GM12801 (cell line): ENCODE results near the gene FDX2.

Source experiments
- TF ChIP-seq, protein P1 (sequence below): IDR thresholded peaks from one replicate; pipeline ENCODE4 v1.5.1; 2011; ENCODE audit warnings: control low read depth; ENCODE audit not compliant: insufficient read length; ENCODE audit errors: extremely low read depth

FDX2 gene

GRCh38 chr19:10353793-10354391 lies 38.1 kb upstream of the FDX2 start:
- TF ChIP-seq, protein P1, sequence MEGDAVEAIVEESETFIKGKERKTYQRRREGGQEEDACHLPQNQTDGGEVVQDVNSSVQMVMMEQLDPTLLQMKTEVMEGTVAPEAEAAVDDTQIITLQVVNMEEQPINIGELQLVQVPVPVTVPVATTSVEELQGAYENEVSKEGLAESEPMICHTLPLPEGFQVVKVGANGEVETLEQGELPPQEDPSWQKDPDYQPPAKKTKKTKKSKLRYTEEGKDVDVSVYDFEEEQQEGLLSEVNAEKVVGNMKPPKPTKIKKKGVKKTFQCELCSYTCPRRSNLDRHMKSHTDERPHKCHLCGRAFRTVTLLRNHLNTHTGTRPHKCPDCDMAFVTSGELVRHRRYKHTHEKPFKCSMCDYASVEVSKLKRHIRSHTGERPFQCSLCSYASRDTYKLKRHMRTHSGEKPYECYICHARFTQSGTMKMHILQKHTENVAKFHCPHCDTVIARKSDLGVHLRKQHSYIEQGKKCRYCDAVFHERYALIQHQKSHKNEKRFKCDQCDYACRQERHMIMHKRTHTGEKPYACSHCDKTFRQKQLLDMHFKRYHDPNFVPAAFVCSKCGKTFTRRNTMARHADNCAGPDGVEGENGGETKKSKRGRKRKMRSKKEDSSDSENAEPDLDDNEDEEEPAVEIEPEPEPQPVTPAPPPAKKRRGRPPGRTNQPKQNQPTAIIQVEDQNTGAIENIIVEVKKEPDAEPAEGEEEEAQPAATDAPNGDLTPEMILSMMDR: no peak

DNA sequence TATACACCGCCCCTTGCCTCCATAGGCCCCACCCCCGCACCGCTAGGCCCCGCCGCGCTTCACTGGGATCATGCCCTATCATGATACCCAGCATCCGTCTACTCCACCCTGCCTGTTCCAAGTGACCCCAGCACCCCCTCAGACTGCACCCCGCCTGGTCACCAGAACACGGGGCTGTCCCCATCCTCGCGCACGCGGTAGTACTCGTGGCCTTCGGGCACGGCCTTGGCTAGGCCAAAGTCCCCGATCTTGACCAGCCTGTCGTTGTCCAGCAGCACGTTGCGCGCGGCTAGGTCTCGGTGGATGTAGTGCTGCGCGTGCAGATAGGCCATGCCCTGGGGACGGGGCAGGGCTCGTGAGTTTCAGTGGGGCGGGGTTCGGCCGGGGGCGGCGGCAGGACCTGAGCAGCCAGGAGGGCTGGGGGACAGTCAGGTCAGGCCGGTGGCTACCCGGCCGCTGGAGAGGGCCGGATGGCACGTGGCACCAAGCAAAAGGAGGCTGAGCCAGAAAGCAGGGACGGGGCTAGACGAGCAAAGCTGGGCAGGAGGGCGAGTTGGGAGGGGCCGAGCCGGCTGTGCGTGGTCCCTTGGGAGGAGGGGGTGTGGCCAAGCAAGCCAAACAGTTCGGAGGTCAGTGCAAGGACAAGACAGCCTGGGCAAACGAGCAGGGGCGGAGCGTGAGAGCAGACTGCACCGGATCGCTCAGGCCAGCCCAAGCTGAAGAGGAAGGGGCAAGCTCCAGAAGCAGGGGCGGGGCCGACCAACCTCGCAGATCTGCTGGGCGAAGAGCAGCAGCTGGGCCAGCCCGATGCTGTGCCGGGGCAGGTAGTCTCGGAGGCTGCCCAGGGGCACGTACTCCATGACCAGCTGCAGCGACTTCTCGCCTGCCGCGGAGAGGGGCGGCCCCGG lies 37.2 kb upstream of the FDX2 start:
- TF ChIP-seq, protein P1: no peak

- TF ChIP-seq, protein P1: no peak
These were observed 30.7 kb upstream of the FDX2 start for GRCh38 chr19:10346509-10346908.

- TF ChIP-seq, protein P1: no peak
These were observed 29.0 kb upstream of the FDX2 start for GRCh38 chr19:10344780-10345179.

- TF ChIP-seq, protein P1: no peak
These were observed 27.7 kb upstream of the FDX2 start for GRCh38 chr19:10343495-10343894.

DNA sequence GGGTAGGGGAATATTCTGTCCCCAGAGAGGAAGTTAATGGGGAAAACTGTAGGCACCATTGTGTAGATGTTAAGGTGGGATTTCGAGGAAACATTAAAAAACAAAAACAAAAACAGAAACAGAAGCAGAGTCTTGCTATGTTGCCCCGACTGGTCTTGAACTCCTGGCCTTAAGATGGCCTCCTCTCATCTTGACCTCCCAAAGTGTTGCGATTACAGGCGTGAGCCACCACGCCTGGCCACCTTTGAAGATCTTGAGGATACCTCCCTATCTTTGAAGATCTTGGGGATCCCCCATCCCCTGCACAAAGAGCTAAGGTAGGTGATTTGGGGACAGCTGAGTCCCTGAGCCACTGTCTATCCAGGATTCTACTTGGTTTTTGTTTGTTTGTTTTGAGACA lies 24.2 kb upstream of the FDX2 start:
- TF ChIP-seq, protein P1: no peak

GRCh38 chr19:10339380-10339960 lies 23.7 kb upstream of the FDX2 start, which contains the start of gene ICAM3:
TSS of gene ICAM3 (minus strand) at chr19:10339624. CDS start at chr19:10339614, 10 bp downstream.
- TF ChIP-seq, protein P1: no peak
